Cerebellar nuclear complex (tissue), 1 donor: ENCODE data around the gene SMARCA4.
"Not testable (repeated sequence)": the region's sequence is repeated elsewhere in the genome, so short reads cannot be mapped to it uniquely, and the experiment has no call there.

Experiments used
- DNase-seq, 2 experiments: peaks; one replicate each; lab custom pipeline; 2025; lab: John Stamatoyannopoulos, UW

Gene SMARCA4

DNA sequence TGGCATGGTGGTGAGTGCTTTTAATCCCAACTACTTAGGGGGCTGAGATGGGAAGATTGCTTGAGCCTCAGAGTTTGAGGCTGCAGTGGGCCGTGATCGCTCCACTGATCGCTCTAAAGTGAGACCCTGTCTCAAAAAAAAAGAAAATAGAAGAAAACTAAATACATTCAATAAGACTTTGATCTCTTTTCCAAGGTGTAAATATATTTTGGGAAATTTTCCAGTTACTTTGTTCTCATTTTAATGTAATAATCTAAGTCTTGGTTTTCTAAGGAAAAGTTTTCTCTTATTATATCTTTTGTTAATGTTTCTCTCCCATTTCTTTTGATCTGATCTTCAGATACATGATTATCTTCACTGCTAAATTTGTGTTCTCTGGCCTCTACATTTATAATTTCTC is 138.0 kb downstream of the SMARCA4 start:
- no peak for DNase-seq

DNA sequence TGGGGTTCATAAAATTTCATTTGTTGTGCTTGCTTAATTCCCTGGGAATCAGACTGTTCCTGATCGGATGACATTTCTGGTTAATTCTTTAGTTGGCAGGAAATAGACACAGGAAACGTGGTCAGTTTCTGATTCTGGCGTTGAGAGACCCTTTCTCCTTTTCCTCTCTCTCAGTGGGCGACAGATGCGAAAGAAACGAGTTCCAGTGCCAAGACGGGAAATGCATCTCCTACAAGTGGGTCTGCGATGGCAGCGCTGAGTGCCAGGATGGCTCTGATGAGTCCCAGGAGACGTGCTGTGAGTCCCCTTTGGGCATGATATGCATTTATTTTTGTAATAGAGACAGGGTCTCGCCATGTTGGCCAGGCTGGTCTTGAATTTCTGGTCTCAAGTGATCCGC is 139.2 kb downstream of the SMARCA4 start:
- DNase-seq = no peak

DNA sequence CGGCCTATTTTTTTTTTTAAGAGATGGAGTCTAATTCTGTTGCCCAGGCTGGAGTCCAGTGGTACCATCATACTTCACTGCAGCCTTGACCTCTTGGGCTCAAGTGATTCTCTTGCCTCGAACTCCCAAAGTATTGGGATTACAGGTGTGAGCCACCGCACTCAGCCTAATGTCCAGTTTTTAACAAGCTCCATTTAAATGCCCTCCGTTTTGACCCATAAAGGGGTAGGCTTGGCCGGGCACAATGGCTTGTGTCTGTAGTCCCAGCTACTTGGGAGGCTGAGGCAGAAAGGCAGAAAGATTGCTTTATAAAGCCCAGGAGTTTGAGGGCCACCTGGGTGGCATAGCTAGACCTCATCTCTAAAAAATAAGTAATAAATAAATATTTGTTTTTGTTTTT is 140.2 kb downstream of the SMARCA4 start:
- no peak for DNase-seq

DNA sequence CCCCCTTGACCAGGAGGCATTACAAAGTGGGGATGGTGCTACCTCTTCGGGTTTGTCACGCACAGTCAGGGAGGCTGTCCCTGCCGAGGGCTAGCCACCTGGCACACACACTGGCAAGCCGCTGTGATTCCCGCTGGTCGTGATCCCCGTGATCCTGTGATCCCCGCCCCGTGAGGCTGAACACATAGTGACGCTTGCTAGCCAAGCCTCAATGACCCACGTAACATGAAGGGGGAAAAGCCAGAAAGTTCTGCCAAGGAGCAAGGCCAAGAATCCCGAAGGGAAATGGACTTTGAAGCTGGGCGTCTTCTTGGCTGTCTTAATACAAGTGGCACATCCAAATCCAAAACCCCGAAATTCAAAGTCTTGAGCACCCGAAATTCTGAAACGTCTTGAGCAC is 142.1 kb downstream of the SMARCA4 start:
- DNase-seq = no peak

DNA sequence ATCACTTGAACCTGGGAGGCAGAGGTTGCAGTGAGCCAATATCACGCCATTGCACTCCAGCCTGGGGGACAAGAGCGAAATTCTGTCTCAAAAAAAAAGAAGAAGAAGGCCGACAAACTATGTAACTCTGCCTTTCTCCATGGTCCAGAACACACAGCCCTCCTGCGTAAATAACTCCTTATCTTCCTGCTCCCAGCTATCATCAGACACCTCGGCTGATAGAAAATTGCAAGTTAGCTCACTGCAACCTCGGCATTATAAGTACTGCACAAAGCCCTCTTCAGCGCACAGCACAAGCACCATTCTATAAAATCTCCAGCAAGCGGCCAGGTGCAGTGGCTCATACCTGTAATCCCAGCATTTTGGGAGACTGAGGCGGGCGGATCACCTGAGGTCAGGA is 142.8 kb downstream of the SMARCA4 start:
- not testable (repeated sequence) for DNase-seq

DNA sequence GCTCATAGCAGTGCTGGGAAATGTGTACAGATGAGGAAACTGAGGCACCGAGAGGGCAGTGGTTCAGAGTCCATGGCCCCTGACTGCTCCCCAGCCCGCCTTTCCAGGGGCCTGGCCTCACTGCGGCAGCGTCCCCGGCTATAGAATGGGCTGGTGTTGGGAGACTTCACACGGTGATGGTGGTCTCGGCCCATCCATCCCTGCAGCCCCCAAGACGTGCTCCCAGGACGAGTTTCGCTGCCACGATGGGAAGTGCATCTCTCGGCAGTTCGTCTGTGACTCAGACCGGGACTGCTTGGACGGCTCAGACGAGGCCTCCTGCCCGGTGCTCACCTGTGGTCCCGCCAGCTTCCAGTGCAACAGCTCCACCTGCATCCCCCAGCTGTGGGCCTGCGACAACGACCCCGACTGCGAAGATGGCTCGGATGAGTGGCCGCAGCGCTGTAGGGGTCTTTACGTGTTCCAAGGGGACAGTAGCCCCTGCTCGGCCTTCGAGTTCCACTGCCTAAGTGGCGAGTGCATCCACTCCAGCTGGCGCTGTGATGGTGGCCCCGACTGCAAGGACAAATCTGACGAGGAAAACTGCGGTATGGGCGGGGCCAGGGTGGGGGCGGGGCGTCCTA is 144.3 kb downstream of the SMARCA4 start:
- DNase-seq = no peak

DNA sequence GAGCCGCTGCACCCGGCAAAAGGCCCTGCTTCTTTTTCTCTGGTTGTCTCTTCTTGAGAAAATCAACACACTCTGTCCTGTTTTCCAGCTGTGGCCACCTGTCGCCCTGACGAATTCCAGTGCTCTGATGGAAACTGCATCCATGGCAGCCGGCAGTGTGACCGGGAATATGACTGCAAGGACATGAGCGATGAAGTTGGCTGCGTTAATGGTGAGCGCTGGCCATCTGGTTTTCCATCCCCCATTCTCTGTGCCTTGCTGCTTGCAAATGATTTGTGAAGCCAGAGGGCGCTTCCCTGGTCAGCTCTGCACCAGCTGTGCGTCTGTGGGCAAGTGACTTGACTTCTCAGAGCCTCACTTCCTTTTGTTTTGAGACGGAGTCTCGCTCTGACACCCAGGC is 145.6 kb downstream of the SMARCA4 start:
- DNase-seq = no peak

DNA sequence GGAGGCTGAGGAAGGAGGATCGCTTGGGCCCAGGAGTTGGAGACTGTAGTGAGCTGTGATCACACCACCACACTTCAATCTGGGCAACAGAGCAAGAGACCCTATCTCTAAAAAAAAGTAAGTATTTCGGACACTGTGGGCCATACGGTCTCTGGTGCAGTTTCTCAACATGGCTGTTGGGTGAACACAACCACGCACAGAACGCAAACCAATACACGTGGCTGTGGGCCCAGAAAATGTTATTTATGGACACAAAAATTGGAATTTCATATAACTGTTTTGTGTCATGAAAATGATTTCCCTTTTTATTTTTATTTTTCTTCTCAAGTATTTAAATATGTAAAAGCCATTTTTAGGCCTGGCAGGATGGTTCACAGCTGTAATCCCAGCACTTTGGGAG is 147.9 kb downstream of the SMARCA4 start:
- DNase-seq = no peak

DNA sequence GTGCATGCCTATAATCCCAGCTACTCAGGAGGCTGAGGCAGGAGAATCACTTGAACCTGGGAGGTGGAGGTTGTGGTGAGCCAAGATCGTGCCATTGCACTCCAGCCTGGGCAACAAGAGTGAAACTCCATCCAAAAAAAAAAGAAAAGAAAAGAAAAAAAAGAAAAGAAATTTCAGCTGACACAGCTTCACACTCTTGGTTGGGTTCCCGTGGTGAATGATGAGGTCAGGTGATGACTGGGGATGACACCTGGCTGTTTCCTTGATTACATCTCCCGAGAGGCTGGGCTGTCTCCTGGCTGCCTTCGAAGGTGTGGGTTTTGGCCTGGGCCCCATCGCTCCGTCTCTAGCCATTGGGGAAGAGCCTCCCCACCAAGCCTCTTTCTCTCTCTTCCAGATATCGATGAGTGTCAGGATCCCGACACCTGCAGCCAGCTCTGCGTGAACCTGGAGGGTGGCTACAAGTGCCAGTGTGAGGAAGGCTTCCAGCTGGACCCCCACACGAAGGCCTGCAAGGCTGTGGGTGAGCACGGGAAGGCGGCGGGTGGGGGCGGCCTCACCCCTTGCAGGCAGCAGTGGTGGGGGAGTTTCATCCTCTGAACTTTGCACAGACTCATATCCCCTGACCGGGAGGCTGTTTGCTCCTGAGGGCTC is 150.4 kb downstream of the SMARCA4 start:
- no peak for DNase-seq

GRCh38 chr19:11111771-11112144 is 150.9 kb downstream of the SMARCA4 start:
- DNase-seq = no peak
